Occipital lobe (tissue), 2 donors: ENCODE results near the gene TRHDE. TPM values are rescaled to one million over a fixed set of nuclear protein-coding genes. Genes with fewer than 3 reads are reported as not detected.
A peak's percentile ranks its signal among the peaks of the same experiment; 100 is the strongest.

Experiments used
- DNase-seq: peaks from one replicate; lab custom pipeline; 2025; lab: John Stamatoyannopoulos, UW
- total RNA-seq: library from RNA; depleted of rRNA; stranded (reverse); fragments of >200 nt; gene quantifications from one replicate; pipeline ENCODE4 v1.2.3, GENCODE V29; 2014

The TRHDE gene, protein sequence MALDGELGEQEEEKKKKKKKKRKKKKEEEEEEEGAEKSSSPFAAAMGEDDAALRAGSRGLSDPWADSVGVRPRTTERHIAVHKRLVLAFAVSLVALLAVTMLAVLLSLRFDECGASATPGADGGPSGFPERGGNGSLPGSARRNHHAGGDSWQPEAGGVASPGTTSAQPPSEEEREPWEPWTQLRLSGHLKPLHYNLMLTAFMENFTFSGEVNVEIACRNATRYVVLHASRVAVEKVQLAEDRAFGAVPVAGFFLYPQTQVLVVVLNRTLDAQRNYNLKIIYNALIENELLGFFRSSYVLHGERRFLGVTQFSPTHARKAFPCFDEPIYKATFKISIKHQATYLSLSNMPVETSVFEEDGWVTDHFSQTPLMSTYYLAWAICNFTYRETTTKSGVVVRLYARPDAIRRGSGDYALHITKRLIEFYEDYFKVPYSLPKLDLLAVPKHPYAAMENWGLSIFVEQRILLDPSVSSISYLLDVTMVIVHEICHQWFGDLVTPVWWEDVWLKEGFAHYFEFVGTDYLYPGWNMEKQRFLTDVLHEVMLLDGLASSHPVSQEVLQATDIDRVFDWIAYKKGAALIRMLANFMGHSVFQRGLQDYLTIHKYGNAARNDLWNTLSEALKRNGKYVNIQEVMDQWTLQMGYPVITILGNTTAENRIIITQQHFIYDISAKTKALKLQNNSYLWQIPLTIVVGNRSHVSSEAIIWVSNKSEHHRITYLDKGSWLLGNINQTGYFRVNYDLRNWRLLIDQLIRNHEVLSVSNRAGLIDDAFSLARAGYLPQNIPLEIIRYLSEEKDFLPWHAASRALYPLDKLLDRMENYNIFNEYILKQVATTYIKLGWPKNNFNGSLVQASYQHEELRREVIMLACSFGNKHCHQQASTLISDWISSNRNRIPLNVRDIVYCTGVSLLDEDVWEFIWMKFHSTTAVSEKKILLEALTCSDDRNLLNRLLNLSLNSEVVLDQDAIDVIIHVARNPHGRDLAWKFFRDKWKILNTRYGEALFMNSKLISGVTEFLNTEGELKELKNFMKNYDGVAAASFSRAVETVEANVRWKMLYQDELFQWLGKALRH
- 57.1 TPM for total RNA-seq

DNA sequence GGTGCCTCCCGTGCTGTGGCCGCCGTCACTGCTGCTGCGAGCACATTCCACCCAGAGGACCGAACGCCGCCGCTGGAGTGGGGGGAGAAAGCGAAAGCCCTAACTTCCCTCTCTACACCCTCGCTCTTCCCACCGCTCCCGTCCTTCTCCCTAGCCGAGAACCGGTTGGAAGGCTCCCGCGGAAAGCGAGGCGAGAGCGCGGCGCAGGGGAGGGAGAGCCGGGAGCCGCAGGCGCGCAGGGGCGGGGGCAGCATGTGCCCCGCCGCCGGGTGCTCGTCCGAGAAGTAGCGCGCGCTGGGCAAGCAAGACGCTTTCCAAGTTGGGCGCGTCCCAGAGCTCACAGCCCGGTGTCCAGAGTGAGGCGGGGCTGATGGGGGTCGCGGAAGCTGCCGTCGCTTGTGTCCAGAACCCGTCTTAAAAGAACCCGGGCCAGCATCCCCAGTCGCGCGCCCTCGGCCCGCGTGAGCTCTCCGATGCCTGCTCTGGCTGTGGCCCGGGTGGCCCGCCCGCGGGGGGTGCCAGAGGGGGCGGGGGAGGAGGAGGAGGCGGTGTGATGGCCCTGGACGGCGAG, at the start of gene TRHDE:
Gene TRHDE, plus strand, starts transcription at position 280 of the 571 bp plus-strand sequence. Its CDS starts 274 bp downstream, at position 554.
- DNase-seq, result peak; percentile 60

DNA sequence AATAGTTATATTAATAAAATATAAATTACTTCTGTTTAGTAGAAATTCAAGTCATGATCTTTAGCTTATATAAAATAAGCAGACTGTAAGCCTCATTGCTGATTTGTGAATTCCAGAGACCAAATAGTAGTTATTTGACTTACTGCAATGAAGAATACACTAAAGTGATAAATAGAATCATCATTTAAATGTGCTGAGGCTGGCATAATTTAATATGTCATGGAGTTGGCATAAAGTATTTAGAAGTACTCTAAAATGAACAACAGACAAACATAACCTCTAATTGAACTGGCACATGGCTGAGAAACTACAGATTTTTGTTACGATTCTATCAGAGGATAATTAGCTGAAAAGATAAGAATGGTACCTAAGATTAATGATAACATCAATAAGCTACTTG, 45.7 kb upstream of the TRHDE start:
- no peak for DNase-seq

DNA sequence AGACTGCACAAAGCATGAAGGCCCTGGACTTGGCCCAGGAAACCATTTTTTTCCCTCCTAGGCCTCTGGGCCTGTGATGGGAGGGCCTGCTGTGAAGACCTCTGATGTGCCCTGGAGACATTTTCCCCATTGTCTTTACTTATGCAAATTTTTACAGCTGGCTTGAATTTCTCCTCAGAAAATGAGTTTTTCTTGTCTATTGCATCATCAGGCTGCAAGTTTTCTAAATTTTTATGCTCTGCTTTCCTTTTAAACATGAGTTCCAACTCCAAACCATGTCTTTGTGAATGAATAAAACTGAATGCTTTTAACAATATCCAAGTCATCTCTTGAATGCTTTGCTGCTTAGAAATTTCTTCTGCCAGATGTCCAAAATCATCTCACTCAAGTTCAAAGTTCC, 43.7 kb upstream of the TRHDE start:
- no peak for DNase-seq

DNA sequence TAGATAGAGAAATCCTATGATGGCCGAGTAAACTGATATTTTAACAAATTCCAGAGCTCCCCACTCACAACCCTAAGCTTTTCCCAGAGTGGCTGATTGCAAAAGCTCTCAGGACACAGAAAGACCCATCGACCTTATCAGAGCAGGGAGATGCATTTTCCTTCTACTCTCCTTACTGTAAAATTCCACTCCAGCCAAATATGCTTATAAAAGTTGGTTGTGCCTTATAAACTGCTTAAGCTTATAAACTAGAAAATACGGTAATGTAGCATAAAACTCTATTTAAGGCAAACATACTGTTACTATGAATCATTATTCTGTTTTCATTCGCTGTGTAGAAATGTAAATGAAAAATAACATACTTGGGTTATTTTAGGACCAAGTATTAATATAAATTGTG, 41.6 kb upstream of the TRHDE start:
- no peak for DNase-seq

DNA sequence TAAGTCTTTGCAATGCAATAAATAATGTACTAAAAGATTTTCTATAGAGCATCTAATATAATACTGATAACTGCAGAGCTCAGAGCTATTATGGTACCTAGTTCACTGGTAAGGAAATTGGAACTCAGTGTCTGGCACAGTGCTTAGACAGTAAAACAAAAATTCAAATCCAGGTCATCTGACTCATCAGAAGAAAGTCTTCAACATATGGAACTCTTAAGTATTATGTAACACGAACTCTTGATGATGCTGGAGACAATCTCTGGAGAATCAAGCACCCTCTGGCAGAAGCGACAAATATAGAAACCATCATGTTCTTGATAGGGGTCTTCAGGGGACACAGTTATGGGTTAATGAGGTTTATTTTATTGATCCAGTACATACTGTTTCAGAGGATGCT, 37.3 kb upstream of the TRHDE start:
- no peak for DNase-seq

DNA sequence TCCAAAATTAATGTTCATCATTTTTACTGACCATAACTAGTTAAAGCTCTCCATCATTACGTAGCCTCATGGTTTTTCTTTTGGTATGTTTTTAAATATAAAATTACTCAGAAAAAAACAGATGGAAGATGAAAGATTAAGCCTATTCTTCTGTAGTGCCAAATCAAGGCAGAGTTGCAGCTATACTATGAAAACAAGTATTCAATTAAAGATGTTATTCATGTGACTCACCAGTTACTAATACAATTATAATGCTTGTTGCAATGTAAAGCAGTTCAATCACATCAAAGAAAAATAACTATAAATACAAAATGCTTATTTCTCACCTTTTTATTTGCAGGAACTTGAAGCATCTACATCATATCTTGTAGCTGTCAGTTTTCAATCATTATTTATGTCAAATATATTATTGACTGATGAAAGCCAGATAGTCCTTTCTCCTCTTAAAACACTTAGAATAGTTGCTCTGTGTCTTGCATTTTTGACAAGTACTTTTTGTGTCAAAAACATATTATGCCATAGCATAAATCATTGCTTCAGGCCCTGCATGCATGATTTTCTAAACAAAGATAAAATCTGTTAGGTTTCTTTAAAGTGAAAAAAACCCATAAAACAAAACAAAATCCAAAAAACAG, 36.0 kb upstream of the TRHDE start:
- DNase-seq, result no peak

DNA sequence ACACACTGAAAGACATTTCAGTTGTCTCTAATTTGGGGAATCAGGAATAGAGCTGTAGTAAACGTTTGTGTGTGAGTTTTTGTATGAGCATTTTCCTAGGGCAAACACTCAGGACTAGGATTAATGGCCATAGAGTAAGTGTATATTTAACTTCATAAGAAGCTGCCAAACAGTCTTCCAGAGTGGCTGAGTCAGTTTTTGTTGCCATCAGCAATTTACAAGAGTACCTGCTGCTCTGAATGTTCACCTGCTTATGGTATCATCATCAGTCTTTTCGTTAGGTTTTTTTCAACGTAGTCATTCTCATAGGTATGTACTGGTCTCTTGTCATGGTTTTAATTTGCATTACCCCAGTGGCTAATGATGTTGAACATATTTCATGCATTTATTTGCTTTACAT, 30.6 kb upstream of the TRHDE start:
- no peak for DNase-seq

DNA sequence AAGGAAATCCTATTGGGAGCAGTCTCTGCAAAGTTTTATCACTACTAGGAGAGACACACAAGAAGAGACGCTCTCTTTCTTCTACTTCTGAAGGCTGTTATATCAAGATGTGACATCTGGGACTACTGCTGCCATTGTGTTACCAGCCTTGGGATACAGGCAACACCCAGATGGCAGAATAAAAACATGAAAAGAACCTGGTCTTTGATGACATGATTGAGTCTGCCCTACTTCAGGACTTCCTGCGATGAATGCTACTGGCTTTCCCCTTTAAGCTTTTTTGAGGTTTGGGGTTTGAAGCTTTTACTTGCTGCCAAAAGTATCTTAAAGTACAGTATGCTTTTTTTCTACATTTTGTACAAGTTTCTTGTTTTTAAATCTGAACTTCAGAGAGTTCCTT, 29.2 kb upstream of the TRHDE start:
- DNase-seq, result no peak

DNA sequence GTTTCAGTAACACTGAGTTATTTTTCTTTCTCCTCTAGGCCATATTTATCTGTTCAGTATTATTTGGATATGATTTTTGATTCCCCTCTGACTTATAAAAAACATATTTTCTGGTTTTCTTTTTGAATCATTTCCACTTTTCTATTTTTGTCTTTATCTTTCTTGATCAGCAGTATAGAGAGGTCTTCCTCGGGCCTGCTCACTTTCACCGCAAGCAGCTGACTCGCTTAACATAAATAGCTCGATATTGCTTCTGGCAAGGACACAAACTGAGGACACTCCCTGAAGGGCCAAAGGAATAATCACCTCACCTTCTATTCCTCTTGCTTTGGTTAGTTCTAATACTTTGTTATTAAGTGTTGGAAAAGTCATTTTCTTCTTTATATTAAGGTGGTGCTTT, 25.8 kb upstream of the TRHDE start:
- no peak for DNase-seq

DNA sequence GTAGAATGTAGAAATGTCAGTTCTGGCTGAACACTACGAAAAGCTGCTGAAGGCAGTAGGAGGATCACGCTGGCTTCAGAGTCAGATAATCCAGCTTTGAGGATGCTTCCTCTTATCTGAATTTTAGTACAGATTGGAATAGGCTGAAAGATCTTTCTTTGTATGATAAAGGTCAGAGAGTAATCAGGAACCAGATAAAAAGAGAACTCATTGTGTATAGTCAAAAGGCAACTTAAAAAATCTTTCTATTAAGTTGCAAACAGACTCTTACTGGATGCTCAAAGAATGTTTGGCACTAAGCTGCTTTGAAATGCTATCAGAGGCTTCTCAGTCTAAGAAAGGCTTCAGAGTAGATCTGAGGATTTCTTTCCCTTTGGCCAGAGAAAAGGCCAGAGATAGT, 21.8 kb upstream of the TRHDE start:
- no peak for DNase-seq

DNA sequence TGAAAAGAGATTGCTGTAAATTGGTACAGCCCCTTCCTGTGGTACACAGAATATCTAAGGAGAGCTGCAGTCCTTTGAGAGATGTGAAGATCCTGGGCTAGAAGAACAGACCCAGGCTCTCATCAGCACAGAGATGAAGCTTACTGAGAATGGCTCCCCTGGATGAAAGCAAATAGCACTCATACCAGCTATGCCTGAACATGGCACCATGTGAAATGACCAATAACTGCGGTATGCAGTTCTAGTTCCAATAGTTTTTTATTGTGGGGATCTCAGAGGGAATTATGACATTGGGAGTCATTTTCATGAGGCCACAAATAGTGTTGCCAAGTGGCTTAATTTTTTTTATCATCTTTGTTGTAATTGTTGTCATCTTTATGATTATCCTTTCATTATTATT, 15.4 kb upstream of the TRHDE start:
- no peak for DNase-seq

DNA sequence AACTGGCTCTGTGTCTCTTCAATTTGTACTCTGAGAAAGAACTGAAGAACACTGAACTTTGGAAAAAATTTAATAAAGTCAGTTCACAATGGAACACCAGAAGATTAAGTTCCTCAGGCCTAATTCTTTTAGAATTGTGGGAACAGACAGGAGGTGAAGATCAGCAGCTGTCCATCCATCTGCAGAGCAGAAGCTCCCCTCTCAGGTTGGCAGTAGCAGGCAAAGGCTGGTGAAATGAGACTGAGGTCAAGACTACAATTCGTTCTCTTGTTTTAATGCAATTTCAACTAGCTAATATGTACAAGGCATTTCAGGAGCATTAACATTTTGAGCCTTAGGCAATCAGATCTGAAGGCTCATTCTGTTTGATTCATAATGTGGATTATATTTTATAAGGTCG, 10.3 kb upstream of the TRHDE start:
- DNase-seq, result no peak

DNA sequence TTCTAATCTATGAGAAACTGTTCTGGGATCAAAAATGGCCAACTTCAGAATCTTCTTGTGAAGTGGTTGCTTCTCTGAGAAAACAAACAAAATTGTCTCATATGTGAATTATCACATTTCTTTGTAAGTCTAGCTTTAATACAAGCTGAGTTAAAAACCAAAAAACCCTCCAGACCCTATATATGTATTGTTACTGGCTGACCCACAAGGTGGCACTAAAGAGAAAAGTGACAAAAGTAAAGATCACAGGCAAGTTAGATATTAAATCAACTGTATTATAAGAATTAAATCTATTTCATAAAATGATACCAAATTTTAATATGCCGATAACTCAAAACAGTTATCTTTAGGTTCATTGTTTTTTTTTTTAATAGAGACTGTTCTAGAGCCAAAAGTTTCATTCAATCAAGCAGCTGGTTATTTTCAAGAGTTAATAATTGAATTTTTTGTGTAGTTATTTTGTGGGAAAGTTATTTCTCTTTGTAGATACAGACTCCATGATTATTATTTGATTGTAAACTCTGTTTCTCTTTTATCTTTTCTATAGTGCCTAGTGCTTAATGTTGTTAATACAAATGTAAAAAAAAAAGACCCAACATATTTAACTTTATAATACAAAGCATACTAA, 7.5 kb upstream of the TRHDE start:
- no peak for DNase-seq

DNA sequence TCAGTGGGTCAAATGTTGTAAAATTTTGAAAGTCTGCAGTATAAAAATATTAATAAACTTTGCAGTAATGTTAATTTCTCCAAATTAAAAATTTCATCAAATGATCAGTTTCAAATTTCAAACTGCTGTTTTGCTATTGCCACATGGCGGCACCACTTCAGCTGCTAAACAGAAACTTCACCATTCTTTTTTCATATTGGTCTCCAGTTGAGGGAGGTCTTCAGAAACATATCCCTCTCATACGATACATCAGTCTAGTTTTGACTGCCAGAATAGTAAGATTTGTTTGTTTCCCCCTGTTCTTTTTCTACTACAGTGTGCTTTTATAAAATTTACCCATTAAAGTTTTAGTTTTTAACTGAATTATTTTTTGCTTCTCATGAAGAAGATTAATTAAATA, 4.2 kb upstream of the TRHDE start:
- no peak for DNase-seq

DNA sequence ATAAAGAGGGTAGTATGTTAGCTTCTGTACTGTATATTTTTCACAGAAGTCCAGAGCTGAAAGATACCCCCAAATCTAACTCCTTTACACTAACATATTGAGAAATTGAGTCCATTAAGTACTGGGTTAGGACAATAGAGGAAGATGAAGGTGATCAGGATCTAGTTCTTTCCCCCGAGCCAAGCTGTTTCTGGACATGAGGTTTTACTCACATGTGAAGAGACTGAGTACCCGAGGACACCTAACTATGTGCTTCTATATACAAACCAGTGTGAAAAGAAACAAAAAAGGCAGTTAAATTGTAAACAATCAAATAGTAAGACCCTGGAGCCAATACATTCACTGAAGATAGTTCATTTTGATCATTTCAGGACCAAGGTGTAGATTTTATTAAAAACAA, 3.8 kb upstream of the TRHDE start:
- DNase-seq, result no peak

DNA sequence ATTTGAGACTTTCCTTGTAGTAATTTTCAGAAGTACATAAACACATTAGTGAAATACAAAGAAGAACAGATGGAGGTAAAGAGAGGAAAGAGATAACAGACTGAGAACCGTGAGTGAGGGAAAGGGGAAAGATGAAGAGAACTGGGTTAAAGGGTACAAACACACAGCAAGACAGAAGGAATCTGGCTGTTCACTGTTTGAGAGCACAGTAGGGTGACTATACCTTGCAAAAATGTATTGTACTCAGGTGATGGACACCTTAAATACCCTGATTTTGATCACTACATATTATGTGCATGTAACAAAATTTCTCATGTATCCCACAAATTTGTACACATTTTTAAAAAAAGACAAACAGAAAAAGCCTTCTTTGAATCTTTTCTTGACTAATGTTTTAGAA, 2.7 kb upstream of the TRHDE start:
- no peak for DNase-seq

DNA sequence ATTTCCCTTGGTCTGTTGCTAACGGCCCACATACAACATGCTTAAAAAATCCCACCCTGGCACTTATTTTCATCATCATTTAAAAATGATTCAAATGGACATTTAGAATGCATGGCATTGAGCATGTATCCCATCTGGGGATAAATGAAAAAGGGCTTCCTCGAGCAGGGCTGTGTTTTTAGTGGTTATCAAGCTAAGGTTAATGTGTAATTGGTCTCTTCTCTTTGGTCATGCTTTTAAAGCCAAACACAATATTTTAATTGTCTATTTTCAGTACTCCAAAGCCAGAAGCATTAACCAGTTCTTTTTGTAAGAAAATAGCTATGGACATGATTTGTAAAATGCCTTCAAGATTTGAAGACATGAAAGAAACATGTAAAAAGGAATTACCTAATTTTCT, 1.9 kb upstream of the TRHDE start:
- no peak for DNase-seq

DNA sequence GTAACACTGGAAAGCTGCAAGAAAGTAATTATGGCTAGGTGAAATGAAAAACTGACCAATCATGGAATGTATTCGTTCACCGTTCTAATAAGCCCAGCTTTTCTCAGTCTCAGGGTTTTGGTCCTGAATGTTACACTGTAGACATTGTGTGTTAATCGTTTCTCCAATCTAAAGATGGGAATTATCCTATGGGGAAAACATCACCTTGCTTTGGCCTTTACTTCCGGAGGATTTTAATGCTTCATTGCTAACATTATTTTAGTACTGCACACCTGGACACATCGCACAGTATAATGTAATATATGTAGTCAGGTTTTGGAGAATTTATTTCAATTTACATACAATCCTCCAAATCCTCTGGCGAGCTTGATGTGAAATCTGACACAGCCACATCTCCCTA, 1.2 kb upstream of the TRHDE start:
- DNase-seq, result no peak

DNA sequence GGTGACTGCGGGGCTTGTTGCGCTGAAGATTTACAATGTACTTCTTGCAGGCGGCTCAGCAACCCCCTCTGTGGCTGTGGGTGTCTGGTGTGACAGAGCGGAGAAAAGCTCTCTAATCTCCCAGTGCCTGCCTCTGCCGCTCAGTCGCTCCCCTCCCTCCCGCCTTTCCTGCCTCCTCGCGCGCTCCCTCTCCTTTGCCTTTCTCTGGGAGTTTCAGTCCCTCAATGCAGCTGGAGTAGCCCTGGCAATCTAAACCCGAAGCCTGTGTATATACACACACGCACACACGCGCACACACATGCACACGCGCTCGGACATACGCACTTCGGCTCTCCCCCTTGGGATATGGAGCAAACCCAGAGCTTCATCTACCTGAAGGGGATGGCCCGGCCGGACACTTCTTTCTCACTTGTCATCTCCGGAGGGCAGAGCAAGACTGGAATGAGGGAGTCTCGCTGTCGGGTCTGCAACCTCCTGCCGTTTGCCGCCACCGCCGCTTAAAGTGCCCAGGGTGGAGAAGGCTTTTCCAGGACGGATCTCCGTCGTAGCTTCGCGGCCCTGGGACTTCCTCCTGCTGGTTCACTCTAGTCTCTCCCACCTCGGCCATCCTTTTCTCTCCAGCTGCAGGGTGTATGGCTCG, 599 bp upstream of the TRHDE start:
- DNase-seq, result peak; percentile 60

DNA sequence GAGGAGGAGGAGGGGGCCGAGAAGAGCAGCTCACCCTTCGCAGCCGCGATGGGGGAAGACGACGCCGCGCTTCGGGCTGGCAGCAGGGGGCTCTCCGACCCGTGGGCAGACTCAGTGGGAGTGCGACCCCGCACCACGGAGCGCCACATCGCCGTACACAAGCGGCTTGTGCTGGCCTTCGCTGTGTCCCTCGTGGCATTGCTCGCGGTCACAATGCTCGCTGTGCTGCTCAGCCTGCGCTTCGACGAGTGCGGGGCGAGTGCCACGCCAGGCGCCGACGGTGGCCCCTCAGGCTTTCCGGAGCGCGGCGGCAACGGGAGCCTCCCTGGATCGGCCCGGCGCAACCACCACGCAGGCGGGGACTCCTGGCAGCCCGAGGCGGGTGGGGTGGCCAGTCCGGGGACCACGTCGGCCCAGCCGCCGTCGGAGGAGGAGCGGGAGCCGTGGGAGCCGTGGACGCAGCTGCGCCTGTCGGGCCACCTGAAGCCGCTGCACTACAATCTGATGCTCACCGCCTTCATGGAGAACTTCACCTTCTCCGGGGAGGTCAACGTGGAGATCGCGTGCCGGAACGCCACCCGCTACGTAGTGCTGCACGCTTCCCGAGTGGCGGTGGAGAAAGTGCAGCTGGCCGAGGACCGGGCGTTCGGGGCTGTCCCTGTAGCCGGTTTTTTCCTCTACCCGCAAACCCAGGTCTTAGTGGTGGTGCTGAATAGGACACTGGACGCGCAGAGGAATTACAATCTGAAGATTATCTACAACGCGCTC, 745 bp downstream of the TRHDE start:
- no peak for DNase-seq
